IPS-18a (cell line): ENCODE measurements around the gene FOXL2NB.

ENCODE experiments used
- H3K27ac ChIP-seq: one replicate; pipeline ENCODE4 v1.5.1; 2013; ENCODE audit warnings: low read length
- H3K27me3 ChIP-seq: one replicate; pipeline ENCODE4 v1.6.1; 2013; ENCODE audit warnings: mild to moderate bottlenecking, low read length; ENCODE audit not compliant: control insufficient read depth, insufficient read depth
- H3K36me3 ChIP-seq: one replicate; pipeline ENCODE4 v1.6.1; 2013; ENCODE audit warnings: low read depth, low read length; ENCODE audit not compliant: control insufficient read depth
- H3K4me1 ChIP-seq: one replicate; pipeline ENCODE4 v1.6.1; 2013; ENCODE audit warnings: low read depth, low read length; ENCODE audit not compliant: control insufficient read depth
- H3K4me3 ChIP-seq: one replicate; pipeline ENCODE4 v1.5.1; 2013; ENCODE audit warnings: low read length
- H3K9ac ChIP-seq: one replicate; pipeline ENCODE4 v1.6.1; 2013; ENCODE audit warnings: mild to moderate bottlenecking, low read length, moderate library complexity
- H3K9me3 ChIP-seq: one replicate; pipeline ENCODE4 v1.6.1; 2013; ENCODE audit warnings: low read depth, low read length; ENCODE audit not compliant: control insufficient read depth

FOXL2NB gene

GRCh38 chr3:138935505-138935862, 11.5 kb upstream of the FOXL2NB start:
- H3K9me3 ChIP-seq = no peaks in the 10 kb centered on the region
- peaks cover 69% of the 10 kb centered on the region for H3K27me3 ChIP-seq
- no peaks in the 10 kb centered on the region for H3K36me3 ChIP-seq
- peaks cover 18% of the 10 kb centered on the region for H3K4me1 ChIP-seq
- peak overlapping the region; percentile 25 for H3K9ac ChIP-seq
- H3K27ac ChIP-seq = no peak overlapping the region
- peak overlapping the region; percentile 58 for H3K4me3 ChIP-seq

GRCh38 chr3:138935863-138936740, 10.9 kb upstream of the FOXL2NB start:
- Histone ChIP-seq H3K4me3 (peak overlapping the region; percentile 58), H3K27ac (no peak overlapping the region), H3K9ac (peak overlapping the region; percentile 25), H3K9me3 (no peaks in the 10 kb centered on the region), H3K4me1 (peaks cover 18% of the 10 kb centered on the region), H3K27me3 (peaks cover 76% of the 10 kb centered on the region), H3K36me3 (no peaks in the 10 kb centered on the region)

- no peak overlapping the region for H3K9ac ChIP-seq
- H3K27ac ChIP-seq = no peak overlapping the region
Measured at GRCh38 chr3:138936741-138937689, 10.0 kb upstream of the FOXL2NB start.

GRCh38 chr3:138937690-138938055, 9.3 kb upstream of the FOXL2NB start:
- H3K27me3 ChIP-seq = peaks cover 91% of the 10 kb centered on the region
- no peak overlapping the region for H3K27ac ChIP-seq
- H3K36me3 ChIP-seq = no peaks in the 10 kb centered on the region
- peaks cover 18% of the 10 kb centered on the region for H3K4me1 ChIP-seq
- no peak overlapping the region for H3K9ac ChIP-seq
- peak overlapping the region; percentile 45 for H3K4me3 ChIP-seq
- H3K9me3 ChIP-seq = no peaks in the 10 kb centered on the region

More at GRCh38 chr3:138936741-138937689, 10.0 kb upstream of the FOXL2NB start:
- Histone ChIP-seq H3K4me1 (peaks cover 18% of the 10 kb centered on the region), H3K9me3 (no peaks in the 10 kb centered on the region), H3K4me3 (peak overlapping the region; percentile 58), H3K36me3 (no peaks in the 10 kb centered on the region), H3K27me3 (peaks cover 85% of the 10 kb centered on the region)

GRCh38 chr3:138938056-138938876, 8.8 kb upstream of the FOXL2NB start:
- Histone ChIP-seq H3K4me1 (peaks cover 13% of the 10 kb centered on the region), H3K27me3 (peaks cover 97% of the 10 kb centered on the region), H3K27ac (no peak overlapping the region), H3K9me3 (no peaks in the 10 kb centered on the region), H3K36me3 (no peaks in the 10 kb centered on the region), H3K9ac (no peak overlapping the region), H3K4me3 (peak overlapping the region; percentile 45)

- Histone ChIP-seq H3K9me3 (no peaks in the 10 kb centered on the region), H3K4me1 (peaks cover 15% of the 10 kb centered on the region), H3K27ac (no peak overlapping the region), H3K27me3 (peaks cover 99% of the 10 kb centered on the region), H3K4me3 (peak overlapping the region; percentile 45), H3K36me3 (no peaks in the 10 kb centered on the region), H3K9ac (no peak overlapping the region)
Measured at GRCh38 chr3:138938877-138939560, 8.0 kb upstream of the FOXL2NB start.

- Histone ChIP-seq H3K27me3 (peaks cover 99% of the 10 kb centered on the region), H3K36me3 (no peaks in the 10 kb centered on the region), H3K27ac (no peak overlapping the region), H3K9me3 (no peaks in the 10 kb centered on the region), H3K4me1 (peaks cover 21% of the 10 kb centered on the region), H3K9ac (no peak overlapping the region), H3K4me3 (peak overlapping the region; percentile 45)
Measured at GRCh38 chr3:138939561-138940241, 7.3 kb upstream of the FOXL2NB start.

GRCh38 chr3:138940446-138940845, 6.6 kb upstream of the FOXL2NB start:
- Histone ChIP-seq H3K4me3 (no peak overlapping the region), H3K9me3 (no peaks in the 10 kb centered on the region), H3K27me3 (peaks cover 99% of the 10 kb centered on the region), H3K27ac (no peak overlapping the region), H3K4me1 (peaks cover 21% of the 10 kb centered on the region), H3K36me3 (no peaks in the 10 kb centered on the region), H3K9ac (no peak overlapping the region)

- H3K27me3 ChIP-seq = peaks cover 100% of the 10 kb centered on the region
- H3K36me3 ChIP-seq = no peaks in the 10 kb centered on the region
- no peak overlapping the region for H3K9ac ChIP-seq
Measured at GRCh38 chr3:138941259-138941885, 5.6 kb upstream of the FOXL2NB start.

GRCh38 chr3:138942271-138942670, 4.7 kb upstream of the FOXL2NB start:
- Histone ChIP-seq H3K4me3 (no peak overlapping the region), H3K36me3 (no peaks in the 10 kb centered on the region), H3K9me3 (no peaks in the 10 kb centered on the region), H3K4me1 (peaks cover 21% of the 10 kb centered on the region), H3K27ac (no peak overlapping the region), H3K9ac (no peak overlapping the region), H3K27me3 (peaks cover 100% of the 10 kb centered on the region)

More at GRCh38 chr3:138941259-138941885, 5.6 kb upstream of the FOXL2NB start:
- Histone ChIP-seq H3K4me3 (no peak overlapping the region), H3K9me3 (no peaks in the 10 kb centered on the region), H3K27ac (no peak overlapping the region), H3K4me1 (peaks cover 21% of the 10 kb centered on the region)
